Progenitor cell of endocrine pancreas (in vitro differentiated cells): ENCODE results near the gene PIK3AP1. TPM values are rescaled to one million over a fixed set of nuclear protein-coding genes. Genes with fewer than 3 reads are reported as not detected.

Experiments
- DNase-seq: peaks from one replicate; pipeline ENCODE4 v3.0.0; 2021; ENCODE audit warnings: low spot score; ENCODE audit not compliant: unreplicated experiment
- H3K27ac Mint-ChIP-seq: 2 replicates; pipeline ENCODE4 v1.8.0; 2021; ENCODE audit warnings: mild to moderate bottlenecking, moderate library complexity, mixed read lengths
- H3K27me3 Mint-ChIP-seq: 2 replicates; pipeline ENCODE4 v1.8.0; 2021; ENCODE audit warnings: mixed read lengths
- H3K36me3 Mint-ChIP-seq: 2 replicates; pipeline ENCODE4 v1.8.0; 2022; ENCODE audit warnings: mixed read lengths; ENCODE audit not compliant: insufficient read depth
- H3K4me1 Mint-ChIP-seq: 2 replicates; pipeline ENCODE4 v1.8.0; 2021; ENCODE audit warnings: low read depth, mixed read lengths
- H3K4me3 Mint-ChIP-seq: 2 replicates; pipeline ENCODE4 v1.8.0; 2021; ENCODE audit warnings: low read depth, mild to moderate bottlenecking, moderate library complexity, mixed read lengths
- H3K9me3 Mint-ChIP-seq: 2 replicates; pipeline ENCODE4 v1.8.0; 2021; ENCODE audit warnings: low read depth, mixed read lengths
- CTCF ChIP-seq: fragments of 200-600 bp; sonication (generic); IDR thresholded peaks from one replicate; pipeline ENCODE4 v1.5.0; 2021; ENCODE audit warnings: antibody characterized with exemption, mild to moderate bottlenecking; ENCODE audit not compliant: unreplicated experiment
- total RNA-seq: library from RNA; stranded (reverse); gene quantifications from 2 replicates; pipeline ENCODE4 v1.2.1, GENCODE V29; 2021

The PIK3AP1 gene
- total RNA-seq, 1 donor from 2014 or later, result 40.0 TPM

- H3K4me1 Mint-ChIP-seq, result peaks cover 12% of the 10 kb centered on the region
- peaks cover 2% of the 10 kb centered on the region for H3K36me3 Mint-ChIP-seq
- H3K9me3 Mint-ChIP-seq, result no peaks in the 10 kb centered on the region
- TF ChIP-seq CTCF, result no peak
- H3K27ac Mint-ChIP-seq, result no peak overlapping the region
- H3K27me3 Mint-ChIP-seq, result no peaks in the 10 kb centered on the region
- H3K4me3 Mint-ChIP-seq, result no peak overlapping the region
- no peak for DNase-seq
Measured at GRCh38 chr10:96587264-96588059, 132.9 kb downstream of the PIK3AP1 start.

GRCh38 chr10:96586419-96587263 is 133.7 kb downstream of the PIK3AP1 start, which contains the start of gene TM9SF3:
TSS of gene TM9SF3 (minus strand) at chr10:96587012. CDS start at chr10:96586835, 177 bp downstream.
- no peaks in the 10 kb centered on the region for H3K27me3 Mint-ChIP-seq
- peaks cover 1% of the 10 kb centered on the region for H3K36me3 Mint-ChIP-seq
- TF ChIP-seq CTCF, result peak; percentile 24
- H3K4me3 Mint-ChIP-seq, result peak within 1 kb of the TSS; percentile 90
- H3K9me3 Mint-ChIP-seq, result no peaks in the 10 kb centered on the region
- DNase-seq, result peak; percentile 74
- H3K4me1 Mint-ChIP-seq, result peaks cover 15% of the 10 kb centered on the region
- peak within 1 kb of the TSS; percentile 94 for H3K27ac Mint-ChIP-seq

- Mint-ChIP-seq H3K4me3 (peak overlapping the region; percentile 90), H3K4me1 (peaks cover 21% of the 10 kb centered on the region), H3K36me3 (no peaks in the 10 kb centered on the region), H3K27me3 (no peaks in the 10 kb centered on the region), H3K9me3 (no peaks in the 10 kb centered on the region), H3K27ac (peak overlapping the region; percentile 94)
- TF ChIP-seq CTCF, result no peak
- DNase-seq, result no peak
Measured at GRCh38 chr10:96585736-96586418, 134.4 kb downstream of the PIK3AP1 start.

GRCh38 chr10:96584474-96584873 is 135.8 kb downstream of the PIK3AP1 start:
- peak overlapping the region; percentile 16 for H3K4me3 Mint-ChIP-seq
- H3K27me3 Mint-ChIP-seq, result no peaks in the 10 kb centered on the region
- TF ChIP-seq CTCF, result no peak
- H3K36me3 Mint-ChIP-seq, result peaks cover 2% of the 10 kb centered on the region
- H3K9me3 Mint-ChIP-seq, result no peaks in the 10 kb centered on the region
- H3K27ac Mint-ChIP-seq, result no peak overlapping the region
- DNase-seq, result no peak
- peaks cover 30% of the 10 kb centered on the region for H3K4me1 Mint-ChIP-seq

GRCh38 chr10:96584035-96584434 is 136.3 kb downstream of the PIK3AP1 start:
- Mint-ChIP-seq H3K27me3 (no peaks in the 10 kb centered on the region), H3K4me1 (peaks cover 30% of the 10 kb centered on the region), H3K4me3 (no peak overlapping the region), H3K36me3 (peaks cover 2% of the 10 kb centered on the region), H3K9me3 (no peaks in the 10 kb centered on the region), H3K27ac (no peak overlapping the region)
- DNase-seq, result no peak
- TF ChIP-seq CTCF, result no peak
